GM12873 (cell line): ENCODE measurements around the gene LEPROT.

Experiments used
- TF ChIP-seq, protein P1 (sequence below): IDR thresholded peaks from 2 replicates; pipeline ENCODE4 v1.5.1; 2012; ENCODE audit warnings: low read depth, mild to moderate bottlenecking, moderate library complexity, low read length, control low read depth; ENCODE audit not compliant: insufficient read depth; ENCODE audit errors: missing control alignments

LEPROT gene

DNA sequence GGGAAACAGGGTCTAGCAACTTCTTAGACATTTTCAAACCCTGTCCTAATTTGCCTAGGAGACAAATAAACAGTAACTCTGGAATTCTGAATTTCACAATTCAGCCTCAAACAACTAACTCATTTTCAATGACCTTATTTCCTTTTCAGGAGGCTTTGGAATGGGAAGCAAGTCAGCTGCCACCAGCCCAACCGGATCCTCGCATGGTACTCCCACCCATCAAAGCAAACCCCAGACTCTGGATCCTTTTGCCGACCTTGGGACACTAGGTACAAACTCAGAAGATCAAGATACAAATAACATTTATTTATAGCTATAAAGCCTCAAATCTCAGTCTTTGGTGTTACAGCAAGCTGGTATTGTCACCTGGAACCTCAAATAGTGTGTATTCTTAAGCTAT, 18.9 kb upstream of the LEPROT start:
- TF ChIP-seq, protein P1, sequence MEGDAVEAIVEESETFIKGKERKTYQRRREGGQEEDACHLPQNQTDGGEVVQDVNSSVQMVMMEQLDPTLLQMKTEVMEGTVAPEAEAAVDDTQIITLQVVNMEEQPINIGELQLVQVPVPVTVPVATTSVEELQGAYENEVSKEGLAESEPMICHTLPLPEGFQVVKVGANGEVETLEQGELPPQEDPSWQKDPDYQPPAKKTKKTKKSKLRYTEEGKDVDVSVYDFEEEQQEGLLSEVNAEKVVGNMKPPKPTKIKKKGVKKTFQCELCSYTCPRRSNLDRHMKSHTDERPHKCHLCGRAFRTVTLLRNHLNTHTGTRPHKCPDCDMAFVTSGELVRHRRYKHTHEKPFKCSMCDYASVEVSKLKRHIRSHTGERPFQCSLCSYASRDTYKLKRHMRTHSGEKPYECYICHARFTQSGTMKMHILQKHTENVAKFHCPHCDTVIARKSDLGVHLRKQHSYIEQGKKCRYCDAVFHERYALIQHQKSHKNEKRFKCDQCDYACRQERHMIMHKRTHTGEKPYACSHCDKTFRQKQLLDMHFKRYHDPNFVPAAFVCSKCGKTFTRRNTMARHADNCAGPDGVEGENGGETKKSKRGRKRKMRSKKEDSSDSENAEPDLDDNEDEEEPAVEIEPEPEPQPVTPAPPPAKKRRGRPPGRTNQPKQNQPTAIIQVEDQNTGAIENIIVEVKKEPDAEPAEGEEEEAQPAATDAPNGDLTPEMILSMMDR, result no peak

DNA sequence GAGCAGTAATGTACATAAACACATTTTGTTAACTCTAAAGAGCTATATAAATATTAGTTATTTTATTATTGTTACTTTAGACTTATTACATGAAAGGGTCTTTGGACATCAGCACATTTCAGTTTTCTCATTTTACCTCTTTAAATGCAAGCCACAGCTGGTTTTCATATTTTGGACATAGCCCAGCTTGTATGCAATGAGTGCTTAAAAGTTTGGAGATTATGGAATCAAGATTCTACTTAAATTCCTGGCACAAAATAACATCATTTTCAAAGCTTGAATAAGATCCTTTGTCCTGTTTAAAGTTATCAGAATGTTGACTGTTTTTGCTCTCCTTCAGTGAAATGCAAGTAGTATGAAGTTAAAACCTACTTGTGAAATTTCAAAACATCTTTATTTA, 15.5 kb upstream of the LEPROT start:
- TF ChIP-seq, protein P1, result no peak

DNA sequence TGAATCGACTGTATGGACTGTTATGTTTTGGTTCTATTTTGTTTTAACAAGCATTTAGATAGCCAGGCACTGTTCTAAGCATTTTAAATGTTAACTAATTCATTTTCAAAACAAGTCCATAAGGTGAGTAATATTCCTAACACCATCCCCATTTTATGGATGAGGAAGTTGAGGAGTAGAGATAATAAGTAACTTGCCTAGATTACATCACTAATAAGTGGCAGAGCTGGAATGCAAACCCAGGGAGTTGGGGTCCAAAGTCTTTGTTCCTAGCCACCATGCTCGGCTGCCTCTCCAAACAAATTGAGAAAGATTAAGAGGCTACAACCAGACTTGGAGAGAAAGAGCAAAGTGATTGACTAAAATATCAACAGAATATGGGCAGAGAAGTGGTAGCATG, 12.6 kb upstream of the LEPROT start:
- TF ChIP-seq, protein P1, result no peak

DNA sequence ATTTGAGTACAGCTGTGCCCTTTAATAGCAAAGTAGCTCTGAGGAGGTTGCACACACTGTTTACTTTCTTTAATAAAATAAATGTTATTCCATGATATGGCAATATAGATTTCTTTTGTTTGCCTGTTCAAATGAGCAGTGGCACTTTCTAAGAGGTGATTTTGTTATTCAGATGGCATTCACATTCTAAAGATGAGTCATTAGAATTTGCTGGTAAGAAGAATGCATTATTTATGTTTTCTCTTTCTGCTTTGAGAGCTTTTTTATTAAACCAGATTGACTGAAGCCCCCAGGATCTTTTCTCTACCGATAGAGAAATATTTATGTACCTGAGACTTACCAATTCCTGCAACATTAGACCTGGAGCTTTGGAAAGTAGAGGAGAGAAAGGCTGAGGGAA, 11.2 kb upstream of the LEPROT start:
- TF ChIP-seq, protein P1, result no peak

DNA sequence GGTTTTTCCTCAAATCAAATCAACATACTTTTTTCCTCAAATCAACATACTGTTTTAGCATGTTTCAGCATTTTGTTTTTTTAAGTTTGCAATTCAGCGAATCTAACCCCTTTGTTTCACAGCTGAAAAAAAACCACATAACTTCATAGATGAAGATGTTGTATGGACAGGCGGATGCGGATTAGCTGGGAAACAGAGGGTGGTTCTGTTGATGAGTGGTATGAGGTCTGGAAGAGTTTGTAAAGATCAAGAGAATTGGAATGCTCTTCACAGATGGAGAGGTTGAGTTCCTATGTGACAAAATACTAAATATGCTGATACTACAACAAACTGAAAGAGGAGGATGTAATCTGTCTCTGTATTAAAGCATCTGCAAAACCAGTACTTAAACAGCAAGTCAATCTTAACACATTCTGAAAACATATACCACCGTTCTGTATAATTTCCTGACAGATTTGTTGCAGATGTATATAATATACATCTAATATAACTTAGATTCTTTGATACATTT, 10.6 kb upstream of the LEPROT start:
- TF ChIP-seq, protein P1, result no peak

DNA sequence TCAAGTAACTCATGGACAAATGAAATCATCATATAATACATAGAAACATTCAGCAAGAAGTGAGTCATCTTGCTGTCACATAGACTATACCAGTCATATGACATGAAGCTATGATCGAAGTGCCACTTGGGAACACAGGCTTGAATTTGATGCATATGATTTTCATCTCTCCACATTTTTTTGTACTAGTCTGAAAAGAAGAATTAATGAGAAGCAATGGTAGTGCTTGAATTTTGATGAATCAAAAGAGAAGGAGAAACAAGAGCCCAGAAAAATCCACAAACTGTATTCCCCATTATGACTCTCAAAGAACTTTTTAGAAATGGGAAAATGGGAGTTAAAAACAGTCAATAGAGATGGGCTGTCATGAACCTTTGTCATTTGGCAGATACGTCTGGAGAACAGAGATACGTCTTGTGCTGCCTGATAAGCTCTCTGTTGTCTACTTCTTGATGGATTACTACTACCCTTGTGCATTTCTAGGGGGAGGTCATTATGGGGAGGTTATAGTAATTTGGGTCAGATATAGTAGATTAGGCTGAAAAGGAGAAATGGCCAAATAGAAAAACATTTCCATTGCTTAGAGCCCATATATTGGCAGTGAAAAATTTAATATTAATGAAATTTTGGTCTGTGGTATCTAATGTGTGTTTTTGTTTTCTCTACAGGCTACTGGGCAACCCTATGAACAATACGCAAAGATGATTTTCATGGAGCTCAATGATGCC, 8.0 kb upstream of the LEPROT start:
- TF ChIP-seq, protein P1, result no peak

DNA sequence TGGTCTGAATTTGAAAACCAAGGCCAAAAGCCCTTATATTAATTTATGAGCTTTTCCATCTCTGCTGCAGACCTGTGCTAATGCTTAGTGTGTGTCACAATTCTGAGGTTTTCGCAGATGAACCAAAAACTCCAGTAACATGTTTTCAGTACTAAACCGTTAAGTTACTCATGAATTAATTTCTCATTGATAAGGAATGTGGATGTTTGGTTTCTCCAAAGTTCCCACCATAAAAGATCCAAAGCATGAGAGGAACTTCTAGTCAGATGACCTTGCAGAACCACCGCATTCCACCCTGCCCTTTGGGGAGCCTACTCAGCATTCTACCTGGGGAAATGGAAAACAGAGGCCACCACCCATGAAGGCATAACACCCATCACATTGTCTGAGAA, 7.5 kb upstream of the LEPROT start:
- TF ChIP-seq, protein P1, result no peak
